Renal pelvis (tissue), 4 donors: ENCODE measurements around the gene DTNB. TPM values are rescaled to one million over a fixed set of nuclear protein-coding genes. Genes with fewer than 3 reads are reported as not detected.
"Not testable (repeated sequence)": the region's sequence is repeated elsewhere in the genome, so short reads cannot be mapped to it uniquely, and the experiment has no call there.

Experiments used
- DNase-seq: peaks from one replicate; pipeline ENCODE4 v3.0.0-alpha.2; 2013
- polyA plus RNA-seq, 3 donors: library from polyadenylated mRNA; unstranded; fragments of 120-200 nt; gene quantifications; one replicate each; pipeline ENCODE4 v1.2.1, GENCODE V29; 2013; ENCODE audit not compliant: insufficient read length in 3 of 3

DTNB gene
- polyA plus RNA-seq, 3 donors = 18.6 to 23.6 (median 21.2) TPM

DNA sequence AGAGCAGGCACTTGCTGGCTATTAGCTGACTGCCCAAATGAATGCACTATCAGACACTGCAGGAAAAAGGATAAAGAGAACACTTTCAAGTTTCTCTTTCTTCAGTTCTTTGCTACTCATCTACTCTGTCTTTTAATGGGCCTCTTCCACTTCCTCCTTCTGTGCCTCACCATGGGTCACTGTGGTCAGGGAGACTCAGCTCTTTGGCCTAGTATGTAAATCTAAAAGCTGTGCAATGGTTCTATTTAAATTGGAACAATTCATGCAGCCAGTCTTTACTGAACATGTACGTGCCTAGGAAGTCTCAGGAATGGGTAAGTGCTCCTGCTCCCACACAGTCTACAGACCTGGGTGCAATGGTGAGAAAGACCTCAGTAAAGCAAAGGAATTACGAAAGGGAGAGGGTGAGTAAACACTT lies 252.5 kb downstream of the DTNB start:
- no peak for DNase-seq

DNA sequence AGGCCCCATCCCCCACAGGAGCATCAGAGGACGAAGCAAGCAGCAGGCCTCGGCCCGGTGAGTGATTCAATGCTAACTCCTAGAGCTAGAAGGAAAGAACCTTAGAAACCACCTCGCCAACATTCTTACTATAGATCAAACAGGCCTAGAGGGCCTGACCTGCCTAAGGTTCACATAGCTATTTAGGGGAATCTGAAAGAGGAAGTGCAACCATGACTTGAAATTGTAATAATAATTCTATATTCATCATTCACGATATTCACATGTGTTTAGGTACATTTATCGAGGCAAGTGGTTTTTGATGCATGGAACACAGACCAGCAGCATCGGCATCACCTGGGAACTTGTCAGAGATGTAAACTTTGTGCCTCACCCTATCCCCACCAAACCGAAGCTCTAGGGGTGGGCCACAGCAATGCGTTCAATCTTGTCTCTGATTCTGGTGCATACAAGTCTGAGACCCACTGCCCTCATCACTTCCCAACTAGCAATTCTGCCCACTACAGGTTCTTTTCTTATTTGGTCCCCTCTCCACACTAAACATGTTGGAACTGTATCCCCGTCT lies 253.6 kb downstream of the DTNB start:
- DNase-seq = no peak

GRCh38 chr2:25418944-25419677 lies 254.3 kb downstream of the DTNB start:
- no peak for DNase-seq

DNA sequence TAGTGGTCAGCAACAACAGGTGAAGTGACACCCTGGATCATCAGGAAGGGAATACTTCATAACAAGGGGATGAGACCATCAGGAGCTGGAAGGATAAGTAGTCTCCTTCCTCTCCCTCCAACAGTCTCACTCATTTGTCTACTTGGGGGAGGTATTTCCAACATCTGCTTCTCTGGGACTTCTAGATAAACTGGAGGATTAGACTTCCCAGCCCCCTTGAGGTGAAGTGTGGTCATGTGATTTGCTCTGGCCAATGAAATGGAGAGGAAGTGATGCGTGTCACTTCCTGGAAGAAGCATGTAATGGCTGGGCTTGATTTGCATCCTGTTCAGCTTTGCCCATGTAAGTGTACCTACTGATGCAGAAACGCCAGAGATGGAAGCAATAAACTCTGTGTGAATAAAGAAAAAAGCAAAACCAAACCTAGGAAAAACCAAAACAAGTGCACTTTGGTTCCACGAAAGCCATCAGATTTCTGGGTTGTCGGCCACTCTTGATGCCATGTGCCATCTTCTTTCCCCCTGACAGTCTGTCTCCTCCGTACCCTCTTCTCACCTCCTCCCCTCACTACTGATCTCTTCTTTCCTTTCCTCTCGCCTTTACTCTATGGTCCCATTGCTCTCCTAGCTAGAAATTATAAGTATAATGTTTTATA lies 255.5 kb downstream of the DTNB start:
- no peak for DNase-seq

DNA sequence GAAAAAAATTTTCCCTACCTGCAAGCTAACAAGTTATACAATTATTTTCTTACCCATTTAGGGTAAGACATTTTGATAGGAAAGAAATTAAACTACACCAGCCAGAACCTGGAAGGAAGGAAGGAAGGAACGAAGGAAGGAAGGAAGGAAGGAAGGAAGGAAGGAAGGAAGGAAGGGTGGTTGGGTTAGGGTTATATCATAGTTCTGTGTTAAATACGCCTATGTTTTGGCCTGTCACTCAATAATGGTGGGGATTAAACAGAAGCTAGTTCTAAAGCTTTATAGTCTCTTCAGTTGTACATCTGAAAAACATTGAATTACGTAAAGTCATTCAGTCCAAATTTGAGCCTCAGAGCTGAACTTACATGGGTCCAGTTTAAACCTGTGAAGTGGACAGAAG lies 256.7 kb downstream of the DTNB start:
- DNase-seq = no peak

- no peak for DNase-seq
Measured at GRCh38 chr2:25414781-25415180, 258.6 kb downstream of the DTNB start.

- DNase-seq = not testable (repeated sequence)
Measured at GRCh38 chr2:25413409-25413808, 260.0 kb downstream of the DTNB start.

DNA sequence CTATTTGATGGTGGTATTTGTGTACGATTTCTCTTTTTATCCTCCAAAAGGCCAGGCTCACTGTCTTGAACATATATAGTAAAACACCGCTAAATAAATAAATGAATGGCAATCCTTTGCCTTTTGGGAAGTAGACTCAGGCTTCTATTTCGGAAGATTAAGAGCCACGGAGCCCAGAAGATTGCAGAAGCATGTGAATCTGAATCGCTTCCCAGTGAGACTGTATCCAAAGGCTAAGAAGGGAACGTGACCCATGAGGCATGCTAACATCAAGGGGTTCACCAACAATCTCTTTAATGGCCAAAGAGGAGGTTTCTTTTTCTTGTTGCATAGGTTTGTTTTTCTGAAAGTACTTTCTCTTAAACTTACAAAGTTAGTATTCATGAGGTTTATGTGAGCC lies 261.6 kb downstream of the DTNB start:
- no peak for DNase-seq

GRCh38 chr2:25411281-25411680 lies 262.1 kb downstream of the DTNB start:
- DNase-seq = no peak

DNA sequence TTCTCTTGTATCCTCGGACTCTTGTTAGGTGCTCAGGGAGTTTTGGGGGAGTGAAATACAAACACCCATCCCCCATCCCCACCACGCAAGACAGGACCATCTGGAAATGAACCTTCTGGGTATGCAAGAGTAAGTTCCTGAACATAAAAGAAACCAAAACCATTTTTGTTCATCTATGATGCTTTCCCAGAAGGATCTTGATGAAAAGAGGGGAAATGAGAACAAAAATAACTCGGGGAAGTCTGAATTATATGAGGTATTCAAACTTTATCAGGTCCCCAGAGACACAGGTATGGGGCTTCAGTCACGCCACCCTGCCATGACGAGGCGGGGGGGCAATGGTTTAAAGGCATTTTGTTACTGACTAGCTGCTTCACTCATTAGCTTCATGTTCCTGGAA lies 263.0 kb downstream of the DTNB start:
- no peak for DNase-seq

DNA sequence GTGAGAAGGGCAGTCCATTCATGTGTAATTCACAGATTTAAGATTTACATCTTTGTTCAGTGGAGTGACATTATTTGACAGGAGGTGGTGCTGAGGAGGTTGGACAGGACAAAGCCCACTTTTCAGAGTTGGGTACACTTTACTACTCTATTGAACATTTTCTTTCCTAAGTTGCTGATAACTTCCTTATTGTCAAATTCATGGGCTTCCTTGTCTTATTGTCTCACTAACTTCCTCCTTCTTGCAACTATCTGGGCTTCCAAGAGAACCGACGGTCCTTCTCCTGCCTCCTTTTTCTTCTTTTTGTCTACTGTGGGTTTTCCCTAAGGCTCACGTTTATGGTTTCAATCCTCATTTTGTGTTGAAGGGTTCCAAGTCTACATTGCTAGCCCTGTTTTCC lies 263.9 kb downstream of the DTNB start:
- no peak for DNase-seq

DNA sequence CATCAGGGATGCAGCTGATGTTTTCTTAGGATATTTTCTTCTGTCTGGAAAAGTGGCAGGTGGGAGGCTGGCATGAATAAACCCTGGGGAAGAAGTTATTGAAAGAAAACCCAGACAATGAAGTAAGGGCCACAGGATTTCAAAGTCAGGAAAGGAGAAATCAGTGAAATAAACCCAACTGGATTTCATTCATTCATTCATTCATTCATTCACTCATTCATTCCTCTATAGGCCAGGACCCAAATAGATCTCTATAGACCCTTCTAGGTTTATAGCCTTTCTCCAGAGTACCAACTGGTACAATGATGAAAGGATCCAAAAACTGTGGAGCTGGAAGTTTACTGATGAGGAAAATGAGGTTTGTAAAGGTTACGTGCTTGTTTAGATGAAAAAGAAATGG lies 264.3 kb downstream of the DTNB start:
- no peak for DNase-seq

DNA sequence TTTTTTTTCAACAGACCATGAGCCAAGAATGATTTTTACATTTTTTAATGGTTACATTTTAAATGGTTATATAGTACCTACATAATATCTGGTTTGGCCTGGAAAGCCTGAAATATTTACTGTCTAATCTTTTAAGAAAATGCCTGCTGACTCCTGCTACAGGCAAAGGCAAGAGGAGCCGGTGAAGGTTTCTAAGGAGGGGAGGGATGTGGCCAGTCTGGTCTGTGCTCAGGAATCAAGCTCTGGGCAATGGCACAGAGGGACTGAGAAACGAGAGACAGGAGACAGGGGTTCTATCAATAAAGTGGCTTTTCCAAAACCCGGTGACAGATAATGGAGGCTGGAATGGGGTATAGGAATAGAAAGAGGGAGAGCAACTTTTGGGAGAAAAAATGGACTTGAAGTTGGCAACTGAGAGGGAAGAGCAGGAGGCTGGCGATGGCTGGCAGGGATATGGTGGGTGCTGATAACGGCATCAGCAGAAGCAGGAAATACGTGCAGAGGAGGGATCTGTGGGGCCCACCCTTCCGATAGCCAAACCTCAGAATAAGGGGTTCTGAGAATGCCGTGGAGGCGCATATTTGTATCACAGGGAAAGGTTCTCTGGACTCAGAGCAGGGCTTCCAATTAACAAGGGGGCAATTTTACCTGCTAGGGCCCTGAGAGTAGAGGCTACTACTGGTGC lies 267.6 kb downstream of the DTNB start:
- no peak for DNase-seq

DNA sequence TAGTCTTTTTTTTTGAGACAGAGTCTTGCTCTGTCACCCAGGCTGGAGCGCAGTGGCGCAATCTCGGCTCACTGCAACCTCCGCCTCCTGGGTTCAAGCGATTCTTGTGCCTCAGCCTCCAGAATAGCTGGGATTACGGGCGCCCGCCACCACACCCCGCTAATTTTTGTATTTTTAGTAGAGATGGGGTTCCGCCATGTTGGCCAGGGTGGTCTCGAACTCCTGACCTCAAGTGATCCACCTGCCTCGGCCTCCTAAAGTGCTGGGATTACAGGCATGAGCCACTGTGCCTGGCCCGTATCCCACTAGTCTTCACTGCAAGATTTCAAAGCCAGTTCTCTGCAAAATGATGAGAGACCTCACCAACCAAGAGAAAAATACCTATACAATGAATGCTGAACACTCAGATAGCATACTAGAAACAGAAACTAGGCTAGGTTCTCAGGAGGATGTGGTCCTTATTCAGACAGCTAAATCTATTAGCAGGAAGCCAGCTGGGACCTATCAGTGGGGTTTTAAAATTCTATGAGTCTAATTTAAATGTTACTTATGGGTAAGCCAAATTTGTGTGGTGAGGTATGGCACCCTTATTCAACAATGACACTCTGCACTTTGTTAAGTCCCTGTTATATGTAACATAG lies 270.1 kb downstream of the DTNB start:
- not testable (repeated sequence) for DNase-seq

- no peak for DNase-seq
Measured at GRCh38 chr2:25402477-25402876, 270.9 kb downstream of the DTNB start.

DNA sequence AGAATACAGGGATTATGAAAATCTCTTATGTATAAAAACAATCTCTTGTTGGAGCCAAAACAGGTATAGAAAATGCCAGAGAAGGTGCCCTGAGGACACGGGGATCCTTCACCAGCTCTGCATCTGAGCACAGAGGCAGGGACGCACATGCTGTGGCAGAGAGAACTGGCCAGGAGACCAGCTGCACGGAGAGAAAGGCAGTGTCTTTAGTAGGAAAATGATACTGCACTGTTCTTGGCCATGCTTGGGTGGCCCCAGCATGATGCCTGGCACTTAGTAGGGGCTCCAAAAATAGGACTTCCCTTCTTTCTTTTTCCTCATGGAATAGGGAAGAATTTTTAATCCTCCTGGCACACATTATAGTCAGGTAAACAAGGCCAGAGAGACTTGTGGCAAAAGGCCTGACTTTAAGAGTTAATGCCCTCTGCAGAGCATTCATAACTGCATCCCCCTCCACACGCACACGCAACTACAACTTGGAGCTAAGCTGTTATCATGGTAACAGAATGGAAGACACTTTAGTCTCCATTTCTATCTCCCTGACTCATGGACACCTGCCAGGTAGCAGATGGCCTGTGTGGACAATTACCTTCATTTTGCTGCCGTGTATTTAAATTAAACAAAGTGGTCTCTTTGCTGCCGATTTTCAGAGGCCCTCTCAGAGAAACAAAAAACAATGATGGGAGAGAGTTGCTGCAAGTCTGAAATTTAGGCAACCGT lies 271.9 kb downstream of the DTNB start:
- no peak for DNase-seq

GRCh38 chr2:25400576-25401216 lies 272.7 kb downstream of the DTNB start:
- no peak for DNase-seq

GRCh38 chr2:25400169-25400568 lies 273.2 kb downstream of the DTNB start:
- DNase-seq = no peak

GRCh38 chr2:25398534-25398933 lies 274.8 kb downstream of the DTNB start:
- no peak for DNase-seq

GRCh38 chr2:25397777-25398176 lies 275.6 kb downstream of the DTNB start:
- DNase-seq = no peak

- DNase-seq = no peak
Measured at GRCh38 chr2:25389161-25389560, 284.2 kb downstream of the DTNB start.
